GM21619 (cell line): ENCODE results near the gene CCDC9B.

Experiments used
- ATAC-seq: cut with Tn5 transposase; IDR thresholded peaks from one replicate; pipeline ENCODE4 v1.9.1; 2021; ENCODE audit not compliant: unreplicated experiment

CCDC9B gene

DNA sequence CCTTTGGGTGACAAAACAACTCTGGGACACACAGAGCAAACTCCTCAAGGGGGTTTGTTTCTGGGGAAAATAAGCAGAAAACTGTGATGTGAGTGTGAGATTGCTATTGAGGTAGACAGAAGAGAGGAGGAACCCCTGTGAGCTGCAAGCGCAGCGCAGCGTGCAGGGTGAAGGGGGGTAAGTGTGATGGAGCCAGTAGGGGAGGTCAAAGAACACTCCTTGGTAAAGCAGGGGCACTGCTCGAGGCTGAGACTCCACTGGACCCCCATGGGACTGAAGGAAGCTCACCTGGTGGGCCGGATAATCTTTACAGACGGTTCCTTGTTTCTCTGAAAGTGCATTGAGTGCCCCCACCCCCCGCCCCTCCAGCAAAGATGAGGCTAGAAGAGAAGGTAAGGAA is 9.7 kb downstream of the CCDC9B start:
- no peak for ATAC-seq

DNA sequence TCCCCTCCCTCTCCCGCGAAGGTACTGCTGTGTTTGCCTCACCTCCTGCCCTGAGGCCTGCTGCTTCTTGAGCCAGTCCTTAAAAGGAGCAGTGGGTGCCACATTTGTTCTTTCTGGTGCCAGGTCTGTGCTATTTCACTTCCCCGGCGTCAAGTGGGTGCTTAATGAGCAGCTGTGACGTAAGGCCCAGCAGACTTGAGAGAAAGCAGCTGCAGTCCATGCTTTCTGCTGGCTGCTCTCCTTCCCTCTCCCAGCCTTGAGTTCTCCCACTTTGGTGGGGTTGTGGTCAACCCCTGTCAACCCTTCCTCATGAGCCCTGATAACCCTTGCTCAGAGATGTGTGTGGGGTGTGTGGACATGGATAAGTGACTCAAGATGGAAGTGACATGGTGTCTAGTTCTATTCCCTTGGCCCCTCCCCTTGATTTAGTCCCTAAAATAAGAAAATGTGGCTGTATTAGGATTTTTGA is 10.3 kb downstream of the CCDC9B start:
- no peak for ATAC-seq

DNA sequence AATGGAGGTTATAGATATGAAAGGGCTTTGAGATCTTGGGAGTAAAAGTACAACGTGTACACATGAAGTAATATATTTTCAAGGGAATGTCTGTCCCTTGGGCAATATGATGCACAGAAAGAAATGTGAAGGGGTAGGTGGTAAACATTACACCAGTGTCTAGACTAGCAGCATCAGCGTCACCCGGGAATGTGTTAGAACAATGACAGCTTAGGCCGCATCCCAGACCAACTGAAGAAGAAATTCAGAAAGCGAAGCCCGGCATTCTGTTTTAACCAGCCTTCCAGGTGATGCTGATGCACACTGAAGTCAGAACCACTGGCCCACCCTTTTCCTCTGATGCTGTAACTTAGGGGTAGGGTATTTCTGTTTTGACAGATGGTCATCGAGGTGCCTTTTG is 10.9 kb downstream of the CCDC9B start:
- ATAC-seq = no peak

DNA sequence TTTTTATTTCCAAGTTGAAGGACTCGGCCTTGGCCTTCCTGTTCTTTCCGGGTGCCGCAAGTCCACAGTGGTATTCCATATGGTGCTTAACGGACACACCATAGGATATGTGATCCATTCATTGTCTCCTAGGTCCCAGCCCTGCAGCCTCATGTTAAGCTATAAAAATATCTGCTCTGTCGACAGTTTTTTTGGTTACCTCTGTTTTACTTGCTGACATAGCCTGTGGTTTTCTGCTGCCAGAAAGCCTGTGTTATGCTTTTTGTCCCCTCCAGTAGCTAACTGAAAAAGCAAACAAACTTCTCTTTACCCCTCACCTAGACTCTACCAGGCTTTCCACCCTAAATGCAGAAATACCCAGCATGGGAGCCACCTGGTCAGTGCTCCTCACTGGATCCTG is 12.0 kb downstream of the CCDC9B start:
- ATAC-seq = no peak

DNA sequence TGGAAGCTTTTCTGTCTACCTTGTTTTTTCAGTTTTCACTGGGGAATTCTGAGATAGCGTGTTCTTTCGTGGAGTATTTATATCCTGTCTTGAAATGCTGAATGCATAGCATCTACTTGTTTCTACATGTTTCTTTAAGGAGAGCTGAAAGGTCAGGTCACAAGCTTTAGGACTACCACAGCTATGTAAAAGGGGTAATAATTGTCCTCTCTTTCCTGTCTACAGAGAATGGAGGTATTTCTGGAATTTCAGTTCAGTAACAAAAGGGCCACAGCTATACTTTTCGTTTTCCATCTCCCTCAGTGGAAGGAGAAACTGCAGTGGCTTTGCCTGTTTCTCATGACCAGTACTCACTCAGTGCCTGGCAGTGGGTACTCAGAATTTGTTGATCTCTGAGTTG is 12.6 kb downstream of the CCDC9B start:
- ATAC-seq = no peak

DNA sequence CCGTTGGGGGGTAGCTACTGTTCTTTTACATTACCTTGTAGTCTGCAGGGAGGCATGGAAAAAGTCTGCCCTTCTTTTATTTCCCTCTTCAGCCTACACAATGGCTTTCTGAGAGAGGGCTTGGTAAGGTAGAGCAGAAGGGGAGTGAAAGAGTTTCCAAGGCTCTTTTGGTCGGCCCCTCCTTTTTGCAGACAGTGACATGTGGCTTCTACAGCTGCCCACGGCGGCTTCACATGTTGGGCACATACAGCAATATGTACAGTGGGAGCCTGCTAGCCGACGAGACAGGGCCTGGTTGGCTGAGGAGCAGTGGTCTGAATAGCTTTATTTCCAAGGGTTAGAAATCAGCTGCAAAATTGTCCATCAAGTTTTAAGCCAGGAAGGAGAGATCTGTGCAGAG is 13.3 kb downstream of the CCDC9B start:
- no peak for ATAC-seq

DNA sequence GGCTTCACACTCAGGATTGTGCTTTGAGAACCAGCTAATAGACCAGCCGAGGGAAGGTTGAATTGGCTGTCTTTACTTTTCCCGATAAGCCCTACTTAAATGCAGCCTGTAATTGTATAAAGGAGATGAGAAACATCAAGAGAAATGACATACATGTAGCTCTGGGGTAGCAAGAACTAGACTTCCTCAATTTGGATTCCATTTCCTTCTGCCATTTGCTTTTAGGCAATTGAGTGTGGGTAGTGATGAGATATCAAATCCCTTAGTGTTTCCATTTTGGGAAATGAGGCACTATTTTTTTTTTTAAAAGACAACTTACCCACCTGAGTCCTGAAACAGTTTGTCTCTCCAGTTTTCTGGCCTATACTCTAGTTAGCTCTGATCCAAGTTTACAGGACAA is 15.0 kb downstream of the CCDC9B start:
- no peak for ATAC-seq

DNA sequence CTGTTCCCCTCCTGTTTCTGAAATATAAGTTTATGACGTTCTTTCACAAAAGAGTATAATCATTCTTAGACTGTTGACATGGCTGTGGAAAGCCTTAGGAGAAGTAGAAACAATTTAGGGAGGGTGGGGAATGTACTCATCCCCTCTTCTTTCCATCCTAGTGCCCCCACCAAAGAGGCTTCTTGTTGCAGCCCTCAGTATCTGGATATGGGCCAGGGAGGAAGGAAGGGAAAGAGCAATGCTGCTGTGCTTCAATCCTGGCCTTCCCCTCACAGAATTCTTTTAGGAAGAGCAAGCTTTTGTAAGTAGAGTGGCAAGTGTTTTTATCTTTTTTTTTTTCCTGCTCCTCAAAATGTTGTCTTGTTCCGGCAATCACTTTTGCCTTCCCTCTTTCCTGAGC is 15.6 kb downstream of the CCDC9B start:
- no peak for ATAC-seq

DNA sequence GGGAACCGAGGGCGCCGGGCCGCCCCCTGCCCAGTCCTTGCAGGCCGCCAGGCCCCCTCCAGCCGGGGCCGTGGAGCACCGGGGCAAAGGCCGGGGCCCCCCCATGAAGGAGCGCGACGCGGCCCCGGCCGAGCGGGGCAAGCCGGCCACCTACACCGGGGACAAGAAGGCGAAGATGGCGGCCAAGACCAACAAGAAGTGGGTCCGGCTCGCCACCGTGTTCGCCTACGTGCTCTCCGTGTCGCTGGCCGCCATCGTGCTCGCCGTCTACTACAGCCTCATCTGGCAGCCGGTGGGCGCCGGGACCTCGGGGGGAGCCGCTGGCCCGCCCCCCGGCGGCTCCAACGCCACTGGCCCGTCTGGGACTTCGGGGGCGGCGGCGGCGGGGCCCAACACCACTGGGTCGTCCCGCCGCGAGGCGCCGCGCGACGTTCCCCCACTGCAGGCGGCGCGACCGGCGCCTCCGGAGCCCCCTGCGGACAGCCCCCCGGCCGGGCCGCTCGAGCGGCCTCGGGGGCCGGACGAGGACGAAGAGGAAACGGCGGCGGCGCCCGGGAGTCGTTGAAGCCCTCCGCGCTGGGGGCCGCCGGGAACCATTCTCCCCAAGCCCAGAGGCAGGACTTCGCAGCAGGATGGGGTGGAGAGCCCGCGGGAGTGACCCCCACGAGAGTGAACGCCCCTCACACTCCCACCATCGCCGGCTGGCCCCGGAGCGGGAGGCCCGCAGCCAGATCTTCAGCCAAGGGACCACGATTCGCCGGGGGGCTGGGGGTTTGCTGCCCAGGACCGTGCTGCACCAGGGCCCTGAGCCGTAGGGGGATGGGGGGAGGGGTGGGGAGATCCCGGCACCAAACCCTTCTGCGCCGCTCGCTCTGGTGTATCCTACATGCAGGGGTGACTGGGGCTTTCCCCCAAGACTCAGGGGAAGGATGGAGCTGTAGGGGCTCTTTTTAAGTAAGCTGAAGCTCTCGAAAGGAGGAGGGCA is 16.5 kb downstream of the CCDC9B start:
- peak; percentile 7 for ATAC-seq

DNA sequence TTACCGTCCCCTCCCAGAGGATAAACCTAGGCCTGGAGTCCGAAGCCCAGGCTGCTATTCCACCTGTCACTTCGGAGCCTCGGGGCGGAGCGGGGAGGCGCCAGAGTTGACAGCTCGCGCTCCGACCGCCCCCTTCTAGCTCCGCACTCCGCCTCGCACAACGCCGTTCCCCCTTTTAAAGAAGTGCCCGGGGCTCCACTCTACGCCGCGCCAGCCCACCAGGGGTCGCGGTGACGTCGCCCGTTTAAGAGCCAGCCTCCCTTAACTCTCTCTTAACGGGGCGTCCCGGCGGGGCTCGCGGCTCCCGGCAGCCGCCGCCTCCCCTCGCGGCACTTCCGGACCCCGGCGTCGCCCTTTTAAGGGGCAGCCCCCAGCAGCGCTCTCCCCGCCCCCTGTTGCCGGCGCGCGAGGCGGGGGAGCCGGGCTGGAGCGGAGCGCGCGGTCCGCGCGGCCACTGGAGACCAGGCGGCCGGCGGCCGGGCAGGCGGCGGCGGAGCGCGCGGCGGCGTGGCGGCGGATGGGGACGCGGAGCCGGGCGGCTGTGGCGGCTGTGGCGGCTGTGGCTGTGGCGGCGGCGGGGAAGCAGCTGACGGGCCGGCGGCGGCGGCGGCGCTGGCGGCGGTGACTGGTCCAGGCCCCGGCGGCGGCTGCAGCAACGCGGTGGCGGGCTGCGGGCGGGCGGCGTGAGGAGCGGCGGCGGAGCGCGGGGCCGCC is 17.3 kb downstream of the CCDC9B start, which contains the start of gene INAFM2:
Gene INAFM2, plus strand, starts transcription at position 454 of the 714 bp plus-strand sequence. CDS start 364 bp downstream, outside the sequence.
- peak; percentile 74 for ATAC-seq

DNA sequence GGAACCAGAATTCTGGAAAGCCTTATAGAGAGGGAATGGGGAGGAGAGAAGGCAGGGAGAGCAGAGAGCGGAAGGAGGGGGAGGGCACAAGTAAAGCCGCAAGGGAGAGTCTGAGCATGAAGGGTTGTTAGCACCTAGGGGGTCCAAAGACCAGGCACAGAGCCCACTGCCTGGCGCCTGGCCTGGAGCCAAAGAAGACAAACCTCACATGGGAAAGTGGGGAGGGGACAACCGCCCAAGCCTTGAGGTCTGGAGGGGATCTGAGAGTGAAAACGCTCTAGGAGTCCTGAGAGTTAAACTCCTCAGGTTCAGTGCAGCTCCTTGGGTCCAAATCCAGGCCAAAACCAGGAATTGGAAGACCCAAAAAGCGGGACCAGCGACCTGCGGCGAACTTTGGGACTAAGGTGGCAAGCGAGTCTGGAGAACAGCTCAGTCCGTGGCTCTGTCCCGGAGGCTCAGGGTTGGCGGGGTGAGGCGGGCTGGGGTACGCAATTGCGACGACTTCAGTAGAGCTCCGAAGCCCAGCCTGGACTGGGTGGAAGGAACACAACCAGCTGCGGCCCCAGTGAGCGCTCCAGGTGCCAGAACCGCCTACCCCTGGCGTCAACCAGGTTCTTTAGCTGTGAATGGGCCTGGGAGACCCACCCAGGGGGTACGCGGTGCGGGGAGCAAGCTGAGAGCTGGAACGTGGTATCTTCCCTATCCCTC is 18.1 kb downstream of the CCDC9B start:
- no peak for ATAC-seq

DNA sequence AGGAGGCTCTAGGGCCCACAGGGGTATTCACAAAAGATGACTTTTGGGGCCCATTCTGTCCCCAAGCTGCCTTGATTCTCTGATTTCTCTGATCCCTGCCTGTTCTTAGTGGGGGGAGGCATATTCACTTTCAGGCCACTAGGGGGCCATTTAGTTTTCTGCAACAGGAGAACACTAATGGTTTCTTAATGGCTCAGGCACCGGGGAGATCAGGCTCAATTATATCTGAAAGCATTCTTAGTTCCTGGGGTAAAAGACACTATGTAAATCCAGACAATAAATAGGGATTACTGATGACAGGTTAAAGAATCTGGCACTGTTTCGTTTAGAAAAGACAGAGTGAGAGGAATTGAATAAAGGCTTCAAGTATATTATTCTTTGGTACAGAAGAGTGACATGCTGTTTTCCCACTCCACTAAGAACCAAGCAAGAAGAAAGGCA is 19.8 kb downstream of the CCDC9B start:
- ATAC-seq = peak; percentile 26

DNA sequence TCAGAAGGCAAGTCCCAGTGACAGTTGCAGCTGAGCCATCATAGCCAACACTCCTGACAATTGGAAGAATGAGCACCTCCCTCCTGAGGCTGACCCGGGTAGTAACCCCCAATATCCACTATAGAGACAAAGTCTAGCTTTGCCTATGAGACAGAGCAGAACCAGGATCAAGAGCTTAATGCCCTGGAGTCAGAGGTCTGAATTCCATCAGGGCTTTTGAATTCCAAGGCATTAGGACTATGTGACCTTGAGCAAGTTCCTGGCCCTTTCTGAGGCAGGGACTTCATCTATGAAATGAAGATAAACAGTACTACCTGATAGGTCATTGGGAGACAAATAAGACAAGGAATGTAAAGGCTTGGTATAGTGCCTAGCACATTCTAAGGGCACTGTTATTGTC is 20.3 kb downstream of the CCDC9B start:
- ATAC-seq = no peak

DNA sequence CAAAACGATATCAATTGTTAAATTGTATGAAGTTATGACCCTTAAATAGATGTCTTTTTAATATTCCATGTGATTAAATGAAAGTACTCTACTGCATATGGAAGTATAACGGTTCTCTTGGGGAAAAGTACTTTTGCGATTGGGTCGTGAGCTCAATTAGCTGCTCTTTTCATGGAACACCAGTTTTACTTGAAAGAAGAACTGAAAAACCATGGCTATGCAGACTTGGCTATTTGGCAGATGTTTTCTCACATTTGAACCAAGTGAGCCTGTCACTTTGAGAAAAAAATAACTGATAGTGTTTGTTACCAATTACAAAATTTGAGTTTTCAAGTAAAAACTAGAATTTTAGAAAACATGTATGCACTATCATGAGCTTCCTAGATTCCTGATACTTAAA is 23.2 kb downstream of the CCDC9B start:
- ATAC-seq = no peak

DNA sequence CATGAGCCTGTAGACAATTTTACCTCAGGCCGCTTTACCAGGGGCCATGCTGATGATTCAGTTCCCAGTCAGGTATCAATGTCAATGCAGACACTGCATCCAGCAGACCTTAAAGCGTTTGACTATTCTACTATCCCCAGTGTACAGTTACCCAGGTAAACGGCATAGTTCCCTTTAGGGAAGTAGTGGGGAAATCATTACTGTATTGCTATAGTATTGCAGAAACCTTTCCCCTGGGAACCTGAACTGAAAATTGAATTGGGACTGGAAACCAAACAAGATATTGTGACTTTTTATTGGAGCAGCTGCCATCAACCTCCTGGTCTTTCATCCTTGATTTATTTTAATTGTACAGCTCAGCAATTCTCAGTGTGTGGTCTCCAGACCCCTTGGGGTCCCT is 23.8 kb downstream of the CCDC9B start:
- no peak for ATAC-seq

DNA sequence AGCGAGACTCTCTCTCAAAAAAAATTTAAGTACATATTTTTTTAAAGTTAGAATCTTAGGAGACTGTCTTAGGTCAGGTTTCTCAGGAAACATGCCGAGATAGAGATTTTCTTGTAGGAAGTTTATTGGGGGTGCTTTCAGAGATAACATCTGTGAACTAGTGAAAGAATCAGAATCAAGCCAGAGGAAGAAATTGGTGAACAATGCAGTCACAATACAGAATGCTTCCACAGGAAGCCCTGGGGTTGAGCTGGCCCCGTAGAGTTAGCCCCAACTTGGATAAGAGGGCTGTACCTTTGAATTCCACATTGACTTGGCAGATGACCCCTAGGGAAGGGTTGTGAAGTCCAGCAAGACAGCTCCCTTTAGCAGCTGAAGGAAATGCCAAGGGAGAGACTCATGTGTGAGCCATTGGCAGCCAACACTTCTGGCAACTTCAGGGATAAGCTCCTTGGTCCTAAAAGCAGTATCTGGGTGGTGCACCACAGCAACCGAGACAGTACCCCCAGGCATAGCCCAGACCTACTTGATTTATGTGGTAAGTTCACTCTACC is 25.9 kb downstream of the CCDC9B start:
- no peak for ATAC-seq

DNA sequence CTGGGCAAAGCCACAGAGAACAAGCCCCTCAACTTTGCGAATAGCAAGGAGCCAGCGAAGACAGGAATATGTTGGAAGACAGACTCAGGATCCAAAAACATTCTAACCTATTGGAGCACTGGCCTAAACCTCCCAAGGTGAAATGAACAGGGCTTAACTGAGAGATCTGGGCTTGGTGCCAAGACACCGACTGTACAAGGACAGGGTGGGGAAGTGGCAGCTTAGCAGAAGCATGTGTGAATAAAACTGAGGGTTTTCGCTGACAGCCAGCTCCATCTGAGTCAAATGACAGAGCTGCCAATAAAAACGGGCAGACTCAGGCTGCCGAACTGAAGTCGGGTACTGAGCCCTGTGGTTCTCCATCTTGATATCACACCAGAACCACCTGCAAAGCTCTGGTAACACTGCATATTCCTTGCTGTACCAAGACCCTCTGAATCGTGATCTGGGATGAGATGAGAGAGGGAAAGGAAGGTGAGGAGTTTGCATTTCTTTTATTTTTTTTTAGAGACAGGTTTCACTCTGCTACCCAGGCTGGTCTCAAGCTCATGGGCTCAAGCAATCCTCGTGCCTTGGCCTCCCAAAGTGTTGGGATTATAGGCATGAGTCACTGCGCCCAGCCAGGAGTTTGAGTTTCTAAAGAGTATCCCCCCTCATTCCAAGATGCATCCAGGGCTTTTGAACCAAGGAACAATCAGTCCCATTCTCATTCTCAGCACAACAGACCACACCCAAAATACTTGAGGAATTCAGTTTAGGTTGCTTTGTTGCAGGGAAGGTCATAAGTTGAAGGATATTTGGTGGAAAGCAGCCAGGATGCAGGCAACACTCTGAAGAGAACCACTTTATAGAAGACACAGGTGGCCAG is 27.0 kb downstream of the CCDC9B start:
- ATAC-seq = no peak

DNA sequence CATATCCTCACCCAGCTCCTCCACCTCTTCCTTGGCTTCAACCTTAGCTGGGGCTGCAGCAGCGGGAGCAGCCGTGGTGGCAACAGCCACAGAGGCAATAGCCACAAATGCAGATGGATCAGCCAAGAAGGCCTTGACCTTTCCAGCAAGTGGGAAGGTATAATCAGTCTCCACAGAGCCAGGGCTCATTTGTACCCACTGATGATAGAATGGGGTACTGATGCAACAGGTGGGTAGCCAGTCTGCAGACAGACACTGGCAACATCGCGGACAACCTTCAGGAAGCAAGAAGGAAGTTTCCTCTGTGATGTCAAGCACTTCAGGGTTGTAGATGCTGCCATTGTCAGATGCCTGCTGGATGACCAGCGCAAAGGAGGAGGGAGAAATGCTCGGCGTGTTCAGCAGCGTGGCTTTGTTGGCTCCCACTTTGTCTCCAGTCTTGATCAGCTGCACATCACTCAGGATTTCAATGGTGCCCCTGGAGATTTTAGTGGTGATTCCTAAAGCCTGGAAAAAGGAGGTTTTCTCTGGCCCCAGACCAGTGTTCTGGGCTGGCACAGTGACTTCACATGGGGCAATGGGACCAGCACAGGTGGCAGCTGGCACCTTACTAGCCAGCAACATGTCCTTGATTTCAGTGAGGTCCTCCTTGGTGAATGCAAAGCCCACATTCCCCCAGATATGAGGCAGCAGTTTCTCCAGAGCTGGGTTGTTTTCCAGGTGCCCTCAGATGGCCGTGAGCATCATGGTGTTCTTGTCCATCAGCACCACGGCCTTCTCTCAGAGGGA is 28.2 kb downstream of the CCDC9B start:
- no peak for ATAC-seq

DNA sequence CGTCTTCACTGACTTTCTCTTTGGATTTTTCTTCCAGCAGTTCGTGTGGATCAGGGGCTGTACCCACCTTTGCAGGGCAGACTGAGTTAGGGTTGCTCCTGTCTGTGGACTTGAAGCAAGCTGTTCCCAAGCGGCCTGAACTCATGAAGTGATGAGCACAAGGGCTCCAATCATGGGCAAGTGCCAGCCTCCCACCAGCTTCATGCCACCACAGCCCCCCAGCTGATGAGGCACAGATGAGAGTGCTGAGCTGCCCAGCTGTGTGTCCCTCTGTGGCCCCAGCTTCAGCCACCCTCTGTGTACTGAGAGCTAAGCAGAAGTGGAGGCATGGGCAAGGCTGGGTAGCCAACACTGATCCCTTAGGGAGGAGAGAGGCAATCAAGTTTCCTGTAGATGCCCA is 29.7 kb downstream of the CCDC9B start:
- ATAC-seq = no peak
